Dendritic cell treated with granulocyte-macrophage colony-stimulating factor and Interleukin-4, amounts not matched to agents 40 ng/mL and 50 ng/mL, for 4 days (primary cell): ENCODE results near the gene TBCE.
A peak's percentile ranks its signal among the peaks of the same experiment; 100 is the strongest.
"Not testable (repeated sequence)": the region's sequence is repeated elsewhere in the genome, so short reads cannot be mapped to it uniquely, and the experiment has no call there.

ENCODE experiments used
- H3K27ac Mint-ChIP-seq: one replicate; pipeline ENCODE4 v1.8.0; 2022; ENCODE audit warnings: mild to moderate bottlenecking, mixed read lengths
- H3K27me3 Mint-ChIP-seq: one replicate; pipeline ENCODE4 v1.8.0; 2022; ENCODE audit warnings: mild to moderate bottlenecking, mixed read lengths
- H3K36me3 Mint-ChIP-seq: one replicate; pipeline ENCODE4 v1.8.0; 2022; ENCODE audit warnings: low read depth, mixed read lengths
- H3K4me1 Mint-ChIP-seq: one replicate; pipeline ENCODE4 v1.8.0; 2022; ENCODE audit warnings: low read depth, mixed read lengths
- H3K4me3 Mint-ChIP-seq: one replicate; pipeline ENCODE4 v1.8.0; 2022; ENCODE audit warnings: mild to moderate bottlenecking, moderate library complexity, mixed read lengths
- H3K9me3 Mint-ChIP-seq: one replicate; pipeline ENCODE4 v1.8.0; 2022; ENCODE audit warnings: mixed read lengths
- intact Hi-C: fragments of 100-400 bp; cut with micrococcal nuclease; formaldehyde crosslinking; loops from one replicate; pipeline ENCODE4 v1.15.0; 2022

The TBCE gene

GRCh38 chr1:235331401-235331800 is 35.8 kb upstream of the TBCE start:
- intact Hi-C loops: loop anchor here (5.0 kb wide), 1 partner anchor 79 kb away; no protein-coding TSS in a partner anchor
- no peak overlapping the region for H3K27ac Mint-ChIP-seq
- H3K36me3 Mint-ChIP-seq: peaks cover 31% of the 10 kb centered on the region
- H3K9me3 Mint-ChIP-seq: no peaks in the 10 kb centered on the region
- no peak overlapping the region for H3K4me3 Mint-ChIP-seq
- peaks cover 25% of the 10 kb centered on the region for H3K4me1 Mint-ChIP-seq
- H3K27me3 Mint-ChIP-seq: no peaks in the 10 kb centered on the region

GRCh38 chr1:235336903-235337302 is 30.3 kb upstream of the TBCE start:
- Mint-ChIP-seq H3K9me3 (no peaks in the 10 kb centered on the region), H3K27ac (peak overlapping the region; percentile 34), H3K4me3 (peak overlapping the region; percentile 17), H3K27me3 (no peaks in the 10 kb centered on the region), H3K4me1 (peaks cover 10% of the 10 kb centered on the region), H3K36me3 (peaks cover 54% of the 10 kb centered on the region)
- intact Hi-C loops: no loop called here

GRCh38 chr1:235339746-235340145 is 27.5 kb upstream of the TBCE start:
- intact Hi-C loops: no loop called here
- Mint-ChIP-seq H3K36me3 (peaks cover 77% of the 10 kb centered on the region), H3K4me1 (peaks cover 5% of the 10 kb centered on the region), H3K4me3 (no peak overlapping the region), H3K27ac (no peak overlapping the region), H3K27me3 (no peaks in the 10 kb centered on the region), H3K9me3 (no peaks in the 10 kb centered on the region)

- peaks cover 80% of the 10 kb centered on the region for H3K36me3 Mint-ChIP-seq
- H3K4me1 Mint-ChIP-seq: no peaks in the 10 kb centered on the region
- no peak overlapping the region for H3K4me3 Mint-ChIP-seq
- no peak overlapping the region for H3K27ac Mint-ChIP-seq
- no peaks in the 10 kb centered on the region for H3K27me3 Mint-ChIP-seq
- intact Hi-C loops: no loop called here
- no peaks in the 10 kb centered on the region for H3K9me3 Mint-ChIP-seq
Observed at GRCh38 chr1:235341334-235341733, 25.9 kb upstream of the TBCE start.

GRCh38 chr1:235342039-235342438 is 25.2 kb upstream of the TBCE start:
- Mint-ChIP-seq H3K36me3 (peaks cover 80% of the 10 kb centered on the region), H3K4me3 (no peak overlapping the region), H3K4me1 (no peaks in the 10 kb centered on the region), H3K27ac (no peak overlapping the region), H3K9me3 (no peaks in the 10 kb centered on the region), H3K27me3 (no peaks in the 10 kb centered on the region)
- intact Hi-C loops: no loop called here

DNA sequence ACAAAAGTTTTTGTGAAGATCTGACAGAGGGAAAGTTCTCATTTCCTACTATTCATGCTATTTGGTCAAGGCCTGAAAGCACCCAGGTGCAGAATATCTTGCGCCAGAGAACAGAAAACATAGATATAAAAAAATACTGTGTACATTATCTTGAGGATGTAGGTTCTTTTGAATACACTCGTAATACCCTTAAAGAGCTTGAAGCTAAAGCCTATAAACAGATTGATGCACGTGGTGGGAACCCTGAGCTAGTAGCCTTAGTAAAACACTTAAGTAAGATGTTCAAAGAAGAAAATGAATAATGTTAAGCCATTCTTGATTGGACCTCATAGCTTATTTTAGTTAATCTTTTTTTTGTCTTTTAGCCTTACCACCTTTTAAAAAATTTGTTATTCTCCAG is 24.8 kb upstream of the TBCE start:
- Mint-ChIP-seq H3K4me3 (no peak overlapping the region), H3K27me3 (no peaks in the 10 kb centered on the region), H3K27ac (no peak overlapping the region), H3K36me3 (peaks cover 79% of the 10 kb centered on the region), H3K4me1 (no peaks in the 10 kb centered on the region), H3K9me3 (no peaks in the 10 kb centered on the region)
- intact Hi-C loops: no loop called here

DNA sequence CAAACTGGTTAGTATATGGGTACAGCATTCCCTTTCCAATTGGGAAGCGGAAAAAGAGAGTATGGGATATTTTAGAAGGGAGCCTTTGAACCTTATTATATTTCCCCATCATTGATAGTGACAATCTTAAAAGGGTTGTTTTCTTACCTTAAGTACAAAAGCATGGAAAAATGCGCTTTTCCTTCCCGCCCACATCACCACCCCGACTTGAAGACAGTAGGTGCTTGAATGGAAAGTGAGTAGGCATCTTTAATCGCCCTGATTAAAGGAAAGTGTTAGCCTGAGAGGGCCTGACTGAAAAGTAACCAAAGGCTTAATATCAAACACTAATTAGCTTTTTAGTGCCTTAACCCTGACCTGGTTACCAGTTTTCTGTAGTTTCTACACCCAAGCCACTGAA is 23.5 kb upstream of the TBCE start:
- Mint-ChIP-seq H3K4me3 (no peak overlapping the region), H3K36me3 (peaks cover 74% of the 10 kb centered on the region), H3K4me1 (no peaks in the 10 kb centered on the region), H3K27me3 (no peaks in the 10 kb centered on the region), H3K9me3 (no peaks in the 10 kb centered on the region), H3K27ac (no peak overlapping the region)
- intact Hi-C loops: no loop called here

DNA sequence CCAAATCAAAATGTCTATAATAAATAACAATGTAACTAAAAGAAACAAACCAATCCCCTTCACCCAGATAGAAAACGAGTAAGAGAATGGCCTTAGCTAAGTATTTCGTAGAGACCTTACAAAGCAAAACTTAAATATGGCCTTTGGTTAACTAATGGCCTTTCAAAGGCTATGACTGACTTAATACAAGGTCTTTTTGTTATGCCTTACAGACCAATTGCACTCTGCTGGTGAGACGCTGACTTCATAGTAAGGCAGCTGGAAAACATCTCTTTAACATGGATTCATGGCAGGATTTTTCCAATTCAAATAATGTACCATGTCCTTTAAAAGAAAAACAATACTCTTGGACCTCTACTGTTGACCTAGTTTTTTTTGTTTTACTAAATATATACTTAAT is 15.8 kb upstream of the TBCE start:
- intact Hi-C loops: no loop called here
- Mint-ChIP-seq H3K4me1 (no peaks in the 10 kb centered on the region), H3K9me3 (no peaks in the 10 kb centered on the region), H3K4me3 (no peak overlapping the region), H3K36me3 (peaks cover 18% of the 10 kb centered on the region), H3K27ac (no peak overlapping the region), H3K27me3 (no peaks in the 10 kb centered on the region)

DNA sequence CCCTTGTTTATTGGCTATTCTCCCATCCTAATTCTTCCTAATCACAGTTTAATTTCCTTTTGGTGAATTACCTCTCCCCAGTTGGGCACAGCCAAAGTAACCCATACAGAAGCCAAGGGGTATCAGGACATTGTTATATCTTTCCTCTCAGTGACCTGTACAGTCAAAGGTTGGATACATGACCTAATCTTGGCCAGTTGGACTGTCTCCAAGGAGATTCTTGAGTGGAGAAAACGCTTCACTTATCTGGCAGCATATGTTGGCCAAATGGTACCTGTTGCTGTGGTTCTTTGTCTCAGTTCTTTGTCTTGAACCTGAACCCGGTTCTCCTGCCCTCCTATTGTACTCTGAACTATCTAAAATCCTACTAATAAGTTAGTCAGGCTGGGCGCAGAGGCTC is 15.3 kb upstream of the TBCE start:
- Mint-ChIP-seq H3K27ac (no peak overlapping the region), H3K27me3 (no peaks in the 10 kb centered on the region), H3K4me1 (no peaks in the 10 kb centered on the region), H3K36me3 (peaks cover 13% of the 10 kb centered on the region), H3K4me3 (no peak overlapping the region), H3K9me3 (no peaks in the 10 kb centered on the region)
- intact Hi-C loops: no loop called here

- Mint-ChIP-seq H3K9me3 (no peaks in the 10 kb centered on the region), H3K27me3 (no peaks in the 10 kb centered on the region), H3K4me1 (peaks cover 6% of the 10 kb centered on the region), H3K27ac (no peak overlapping the region), H3K36me3 (no peaks in the 10 kb centered on the region), H3K4me3 (no peak overlapping the region)
- intact Hi-C loops: no loop called here
Observed at GRCh38 chr1:235357485-235358373, 9.5 kb upstream of the TBCE start.

DNA sequence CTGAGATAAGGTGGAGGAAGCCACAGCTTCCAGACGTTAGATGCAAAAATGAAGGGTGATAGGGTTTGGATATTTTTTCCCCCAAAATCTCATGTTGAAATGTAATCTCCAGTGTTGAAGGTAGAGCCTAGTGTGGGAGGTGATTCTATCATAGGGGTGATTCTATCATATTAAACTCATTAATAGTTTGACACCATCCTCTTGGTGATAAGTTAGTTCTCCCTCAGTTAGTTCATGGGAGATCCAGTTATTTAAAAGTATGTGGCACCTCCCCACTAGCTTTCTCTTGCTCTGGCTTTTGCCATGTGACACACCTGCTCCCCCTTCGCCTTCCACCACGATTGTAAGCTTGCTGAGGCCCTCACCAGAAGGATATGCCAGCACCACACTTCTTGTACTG is 8.3 kb upstream of the TBCE start:
- H3K4me3 Mint-ChIP-seq: no peak overlapping the region
- peaks cover 6% of the 10 kb centered on the region for H3K4me1 Mint-ChIP-seq
- H3K9me3 Mint-ChIP-seq: no peaks in the 10 kb centered on the region
- H3K27me3 Mint-ChIP-seq: no peaks in the 10 kb centered on the region
- intact Hi-C loops: no loop called here
- no peaks in the 10 kb centered on the region for H3K36me3 Mint-ChIP-seq
- no peak overlapping the region for H3K27ac Mint-ChIP-seq

GRCh38 chr1:235364189-235364588 is 3.0 kb upstream of the TBCE start:
- intact Hi-C loops, H3K4me3 Mint-ChIP-seq, H3K27ac Mint-ChIP-seq, H3K9me3 Mint-ChIP-seq, H3K36me3 Mint-ChIP-seq, H3K27me3 Mint-ChIP-seq: not testable (repeated sequence)
- peaks cover 21% of the 10 kb centered on the region for H3K4me1 Mint-ChIP-seq

DNA sequence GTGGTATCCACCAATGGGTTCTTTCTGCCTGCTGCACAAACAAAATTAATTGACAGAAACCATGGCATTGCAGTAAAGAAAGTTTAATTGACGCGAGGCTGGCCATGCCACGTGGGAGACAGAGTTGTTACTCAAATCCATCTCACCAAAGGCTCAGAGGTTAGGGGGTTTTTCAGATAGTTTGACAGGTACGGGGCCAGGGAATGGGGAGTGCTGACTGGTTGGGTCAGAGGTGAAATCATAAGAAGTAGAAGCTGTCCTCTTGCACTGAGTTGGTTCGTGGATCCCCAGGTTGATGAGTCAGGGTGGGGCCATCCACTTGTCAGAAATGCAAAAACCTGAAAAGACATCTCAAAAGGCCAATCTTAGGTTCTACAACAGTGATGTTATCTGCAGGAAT is 941 bp upstream of the TBCE start:
- H3K4me3 Mint-ChIP-seq: no peak overlapping the region
- peak overlapping the region; percentile 13 for H3K27ac Mint-ChIP-seq
- peaks cover 26% of the 10 kb centered on the region for H3K4me1 Mint-ChIP-seq
- no peaks in the 10 kb centered on the region for H3K9me3 Mint-ChIP-seq
- peaks cover 19% of the 10 kb centered on the region for H3K36me3 Mint-ChIP-seq
- H3K27me3 Mint-ChIP-seq: no peaks in the 10 kb centered on the region
- intact Hi-C loops: no loop called here

- Mint-ChIP-seq H3K4me1 (peaks cover 25% of the 10 kb centered on the region), H3K27ac (no peak overlapping the region)
- intact Hi-C loops: no loop called here
Observed at GRCh38 chr1:235368428-235368827, 1.2 kb downstream of the TBCE start.

GRCh38 chr1:235369802-235370201 is 2.6 kb downstream of the TBCE start:
- Mint-ChIP-seq H3K4me3 (no peak overlapping the region), H3K9me3 (no peaks in the 10 kb centered on the region), H3K36me3 (peaks cover 35% of the 10 kb centered on the region), H3K27ac (no peak overlapping the region), H3K27me3 (no peaks in the 10 kb centered on the region), H3K4me1 (peaks cover 25% of the 10 kb centered on the region)
- intact Hi-C loops: no loop called here

More at GRCh38 chr1:235368428-235368827, 1.2 kb downstream of the TBCE start:
- peaks cover 27% of the 10 kb centered on the region for H3K36me3 Mint-ChIP-seq
- no peaks in the 10 kb centered on the region for H3K9me3 Mint-ChIP-seq
- H3K27me3 Mint-ChIP-seq: no peaks in the 10 kb centered on the region
- H3K4me3 Mint-ChIP-seq: no peak overlapping the region
